Stimulated activated CD4-positive, alpha-beta T cell treated with anti-CD3 and anti-CD28 coated beads, Interleukin-15, amount 100 ng/mL, for 1 hour (primary cell): ENCODE results near the gene ZNF652.
A peak's percentile ranks its signal among the peaks of the same experiment; 100 is the strongest.
"Not testable (repeated sequence)": the region's sequence is repeated elsewhere in the genome, so short reads cannot be mapped to it uniquely, and the experiment has no call there.

Experiments
- DNase-seq, 2 donors: peaks; one replicate each; pipeline ENCODE4 v3.0.0-alpha.2; 2020; ENCODE audit warnings: low read depth in 1 of 2, low spot score in 1 of 2

Gene ZNF652

DNA sequence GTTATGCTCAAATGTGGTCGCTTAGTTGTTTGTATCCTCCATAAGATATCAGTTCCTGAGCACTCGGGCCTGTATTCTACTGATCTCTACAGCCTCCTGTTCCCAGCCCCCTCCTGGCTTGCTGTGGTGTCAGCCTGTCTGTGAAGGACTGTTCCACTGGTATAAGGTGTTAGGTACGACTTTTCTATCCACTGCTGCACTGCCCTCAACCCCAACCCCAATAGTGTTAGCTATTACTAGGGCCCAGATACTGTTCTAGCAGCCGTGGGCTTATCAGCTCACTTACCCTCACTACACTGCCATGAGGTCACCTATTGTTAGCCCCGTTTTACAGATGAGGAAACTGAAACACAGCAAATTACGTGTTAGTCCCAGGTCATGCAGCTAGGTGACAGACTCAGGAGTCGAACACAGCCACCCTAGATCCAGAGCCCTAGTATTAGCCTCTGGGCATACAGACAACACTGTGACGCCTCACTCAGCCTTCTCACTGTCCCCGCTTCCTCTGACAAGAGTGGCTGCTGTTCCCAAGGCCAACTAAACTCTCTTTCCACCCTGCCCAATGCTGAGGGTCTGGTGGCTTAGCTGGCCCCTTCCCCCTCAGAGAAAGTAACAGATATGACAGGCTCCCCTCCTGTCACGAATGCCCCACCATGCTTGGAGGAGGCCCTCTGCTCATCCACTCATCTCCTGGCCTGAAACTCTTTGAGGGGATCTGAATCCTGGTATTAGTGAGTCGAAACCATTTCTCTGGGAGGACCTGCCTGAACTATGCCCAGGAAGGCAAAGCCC is 25.6 kb upstream of the ZNF652 start:
- DNase-seq = no peak

DNA sequence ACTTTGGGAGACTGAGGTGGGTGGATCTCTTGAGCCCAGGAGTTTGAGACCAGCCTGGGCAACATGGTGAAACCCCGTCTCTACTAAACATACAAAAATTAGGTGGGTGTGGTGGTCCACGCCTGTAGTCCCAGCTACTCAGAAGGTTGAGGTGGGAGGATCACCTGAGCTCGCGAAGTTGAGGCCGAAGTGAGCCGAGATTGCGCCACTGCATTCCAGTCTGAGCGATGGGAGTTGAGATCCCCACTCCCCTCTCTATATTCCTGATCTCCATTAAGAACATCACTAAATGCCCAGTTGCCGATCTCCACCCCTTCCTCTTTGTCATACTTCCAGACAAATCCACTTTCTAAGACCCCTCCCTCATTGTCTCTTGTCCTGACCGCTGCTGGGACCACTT is 24.3 kb upstream of the ZNF652 start:
- no peak for DNase-seq

DNA sequence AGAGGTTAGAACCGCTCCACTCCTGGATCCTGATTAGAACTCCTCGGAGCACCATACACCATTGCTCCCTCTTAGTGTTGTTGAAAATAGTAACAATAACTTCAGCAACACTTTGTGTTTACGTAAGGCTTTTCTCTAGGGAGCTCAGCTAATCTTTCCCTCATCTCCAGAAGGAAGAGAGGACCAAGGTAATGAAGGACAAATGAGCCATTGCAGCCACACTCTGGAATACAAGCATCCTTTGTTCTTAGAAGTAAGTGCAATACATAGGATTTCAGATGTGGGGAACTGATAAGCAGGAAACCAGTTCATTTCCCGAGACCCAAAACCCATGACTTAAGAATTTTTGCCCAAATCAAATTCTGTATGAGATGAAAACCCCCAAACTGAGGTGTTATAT is 22.9 kb upstream of the ZNF652 start:
- no peak for DNase-seq

DNA sequence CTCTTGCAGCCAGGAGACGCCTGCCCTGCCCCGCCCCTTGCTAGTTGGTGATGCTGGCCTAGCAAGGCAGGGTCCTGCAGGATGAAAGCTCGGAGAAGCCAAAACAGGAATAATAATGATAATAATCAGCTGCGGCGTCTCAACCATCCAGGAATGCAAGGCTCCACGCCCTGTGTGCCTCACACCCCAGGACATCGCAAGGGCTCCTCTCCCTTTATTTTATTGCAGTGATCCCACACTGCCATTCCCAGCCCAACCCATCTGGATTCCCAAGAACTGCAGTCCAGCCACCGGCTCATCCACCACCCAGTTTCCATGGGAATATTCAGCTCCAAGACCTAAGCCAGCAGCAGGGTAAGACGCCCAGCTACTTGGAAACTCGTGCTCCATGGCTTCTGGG is 21.0 kb upstream of the ZNF652 start:
- no peak for DNase-seq

DNA sequence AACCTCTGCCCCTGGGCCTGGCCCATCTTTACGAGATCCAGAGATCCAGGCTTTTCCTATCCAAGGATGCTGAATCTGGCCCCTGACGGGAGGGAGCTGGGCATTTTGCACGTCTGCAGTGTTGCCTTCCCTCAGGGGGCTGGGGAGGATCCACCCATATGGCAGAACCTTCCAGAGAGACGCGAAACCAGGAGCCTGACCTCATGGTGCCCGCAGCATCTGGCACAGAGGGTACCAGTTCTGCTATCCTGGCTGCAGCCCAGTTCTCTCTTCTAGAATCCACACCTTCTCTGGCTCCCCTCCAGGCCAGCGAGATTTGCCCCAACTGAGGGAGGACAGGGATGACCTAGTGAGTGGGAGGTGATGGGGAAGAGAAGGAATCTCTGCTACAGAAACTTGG is 20.5 kb upstream of the ZNF652 start:
- no peak for DNase-seq

DNA sequence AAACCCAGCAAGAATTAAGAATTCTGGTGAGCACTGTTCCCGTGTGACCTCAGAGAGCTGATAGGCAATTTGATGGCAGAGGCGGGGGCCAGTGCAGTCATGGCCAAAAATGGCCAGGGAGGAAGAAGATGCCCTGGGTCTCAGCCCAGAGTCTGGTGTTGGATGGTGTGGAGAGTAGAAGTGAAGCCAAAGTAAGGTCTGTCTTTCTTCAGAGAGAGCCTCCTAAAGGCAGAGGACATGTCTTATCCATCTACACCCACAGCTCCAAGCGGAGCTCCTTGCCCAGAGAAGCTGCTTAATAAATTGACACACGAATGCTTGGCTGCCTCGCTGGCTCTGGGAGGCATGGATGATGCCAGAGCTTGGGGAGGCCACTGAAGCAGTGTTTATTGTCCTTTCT is 19.7 kb upstream of the ZNF652 start:
- no peak for DNase-seq

DNA sequence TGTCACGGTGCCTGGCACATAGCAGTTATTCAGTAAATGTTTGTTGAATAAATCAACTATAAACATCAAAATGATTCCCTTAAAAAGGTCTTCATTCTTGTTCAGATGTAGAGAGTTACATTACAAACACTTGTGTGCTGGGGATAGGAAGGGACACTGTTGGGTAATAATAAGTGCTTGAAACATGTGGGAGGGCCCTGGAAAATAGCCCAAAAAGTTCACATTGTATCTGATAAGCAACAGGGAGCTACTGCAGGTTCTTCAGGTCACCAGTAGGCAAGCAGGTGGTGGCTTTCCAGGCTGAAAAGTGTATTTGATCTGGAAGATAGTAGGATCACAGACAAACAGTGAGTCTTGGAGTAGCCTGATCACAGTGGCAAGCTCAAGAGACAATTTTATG is 19.0 kb upstream of the ZNF652 start:
- no peak for DNase-seq

DNA sequence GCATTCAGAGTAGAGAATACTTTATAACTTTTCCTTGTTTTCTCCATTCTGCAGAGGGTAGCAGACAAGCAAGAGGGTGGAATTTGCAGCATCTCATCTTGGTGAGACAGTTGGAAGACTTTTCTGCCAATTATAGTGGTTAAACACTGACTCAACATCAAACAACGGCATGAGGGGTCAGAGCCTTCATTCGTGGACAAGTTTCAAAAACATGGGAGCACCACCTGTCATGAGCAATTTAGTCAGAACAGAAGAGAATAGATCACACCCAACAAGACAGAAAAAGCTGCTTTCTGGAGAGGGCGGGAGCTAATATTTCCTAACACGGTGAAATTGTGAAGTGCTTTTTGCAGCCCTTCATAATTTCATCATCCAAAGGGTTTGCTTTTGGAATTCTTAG is 17.9 kb upstream of the ZNF652 start:
- no peak for DNase-seq

DNA sequence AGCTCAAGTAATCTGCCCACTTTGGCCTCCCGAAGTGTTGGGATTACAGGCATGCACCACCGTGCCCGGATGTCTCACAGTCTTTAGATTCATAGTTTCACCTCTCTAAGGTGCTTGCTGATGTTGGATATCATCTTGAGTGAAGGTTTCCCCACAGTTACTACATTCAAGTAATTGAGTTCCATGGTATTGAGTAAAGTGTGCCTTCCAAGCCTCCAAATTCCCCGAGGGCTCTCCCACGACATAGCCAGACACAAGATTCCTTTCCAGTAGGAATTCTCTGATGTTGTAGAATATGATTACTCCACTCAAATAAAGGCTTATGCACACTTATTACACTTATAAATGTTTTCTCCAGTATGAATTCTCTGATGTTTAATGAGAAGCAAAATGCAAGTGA is 16.3 kb upstream of the ZNF652 start:
- no peak for DNase-seq

DNA sequence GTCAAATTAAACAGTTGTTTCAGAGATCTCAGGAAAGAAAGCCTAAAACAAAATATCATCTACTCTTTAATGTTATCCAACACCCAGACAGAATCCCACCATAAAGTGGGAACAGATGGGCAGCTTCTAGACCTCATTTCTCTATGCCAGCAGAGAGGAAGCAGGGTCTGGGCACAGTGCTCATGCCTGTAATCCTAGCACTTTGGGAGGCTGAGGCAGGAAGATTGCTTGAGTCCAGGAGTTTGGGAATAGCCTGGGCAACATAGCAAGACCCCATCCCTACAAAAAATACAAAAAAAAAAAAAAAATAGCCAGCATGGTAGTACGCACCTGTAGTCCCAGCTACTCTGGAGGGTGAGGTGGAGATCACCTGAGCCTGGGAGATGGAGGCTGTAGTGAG is 13.5 kb upstream of the ZNF652 start:
- DNase-seq = no peak

DNA sequence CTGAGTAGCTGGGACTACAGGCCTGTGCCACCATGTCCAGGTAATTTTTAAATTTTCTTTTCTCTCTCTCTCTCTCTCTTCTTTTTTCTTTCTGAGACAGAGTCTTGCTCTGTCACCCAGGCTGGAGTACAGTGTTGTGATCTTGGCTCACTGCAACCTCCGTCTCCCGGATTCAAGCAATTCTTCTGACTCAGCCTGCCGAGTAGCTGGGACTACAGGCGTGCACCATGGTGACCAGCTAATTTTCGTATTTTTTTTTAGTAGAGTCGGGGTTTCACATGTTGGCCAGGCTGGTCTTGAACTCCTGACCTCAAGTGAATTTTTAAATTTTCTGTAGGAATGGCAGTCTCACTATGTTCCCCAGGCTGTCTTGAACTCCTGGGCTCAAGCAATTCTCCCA is 11.1 kb upstream of the ZNF652 start:
- DNase-seq = no peak

DNA sequence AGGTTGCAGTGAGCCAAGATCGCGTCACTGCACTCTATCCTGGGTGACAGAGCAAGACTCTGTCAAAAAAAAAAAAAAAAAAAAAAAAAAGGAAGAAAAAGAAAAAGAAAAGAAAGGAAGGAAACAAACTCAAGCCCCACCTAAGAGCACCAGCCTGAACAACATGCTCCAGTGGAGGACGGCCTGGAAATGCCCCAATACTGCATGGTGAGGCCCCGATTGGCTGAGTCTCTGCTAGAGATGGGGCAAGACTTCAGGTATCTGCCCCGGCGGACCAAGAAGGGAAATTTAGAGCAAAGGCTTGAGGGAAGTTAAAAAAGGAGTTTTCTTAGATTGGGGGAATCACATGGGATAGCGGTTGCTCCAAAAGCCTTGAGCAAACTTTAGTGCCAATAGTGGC is 10.4 kb upstream of the ZNF652 start:
- no peak for DNase-seq

DNA sequence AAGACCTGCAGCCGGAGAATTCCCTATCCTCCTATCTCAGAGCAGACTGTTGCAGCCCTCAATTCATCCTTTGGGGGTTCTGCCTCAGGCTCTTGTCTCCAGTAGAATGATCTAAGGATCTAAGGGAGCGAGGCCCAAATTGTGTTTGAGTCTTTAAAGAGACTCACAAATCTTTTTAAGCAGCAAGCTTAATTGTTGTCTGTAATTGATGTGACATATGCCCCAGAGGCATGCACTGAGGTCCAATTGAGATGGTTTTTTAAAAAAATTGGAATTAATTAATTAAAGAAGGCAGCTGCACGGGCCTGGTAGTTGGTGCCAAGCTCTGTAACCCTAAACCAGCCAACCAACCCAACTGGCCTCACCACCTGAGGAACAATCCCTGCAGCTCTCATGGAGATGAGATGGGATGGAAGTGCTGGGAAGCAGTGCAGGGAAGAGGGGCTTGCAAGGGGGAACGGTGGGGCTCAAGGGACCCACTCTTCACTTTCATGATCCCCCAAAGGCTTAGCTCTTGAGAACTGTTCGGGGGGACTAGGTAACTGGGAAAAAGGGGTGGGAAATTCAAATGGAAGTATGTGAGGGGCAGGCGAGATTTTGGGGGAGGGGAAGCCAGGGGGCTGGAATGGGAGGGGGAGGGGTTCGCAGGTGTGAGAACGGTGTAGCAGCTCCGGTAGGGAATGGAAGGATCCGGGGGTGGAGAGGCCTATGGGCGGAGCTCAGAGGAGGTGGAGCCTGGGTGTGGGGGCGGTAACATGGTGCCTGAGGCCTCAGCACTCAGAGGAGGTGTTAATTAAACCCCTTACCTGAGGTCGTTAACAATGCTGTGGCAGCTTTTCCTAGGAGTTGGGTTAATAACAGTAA is 9.2 kb upstream of the ZNF652 start:
- no peak for DNase-seq

DNA sequence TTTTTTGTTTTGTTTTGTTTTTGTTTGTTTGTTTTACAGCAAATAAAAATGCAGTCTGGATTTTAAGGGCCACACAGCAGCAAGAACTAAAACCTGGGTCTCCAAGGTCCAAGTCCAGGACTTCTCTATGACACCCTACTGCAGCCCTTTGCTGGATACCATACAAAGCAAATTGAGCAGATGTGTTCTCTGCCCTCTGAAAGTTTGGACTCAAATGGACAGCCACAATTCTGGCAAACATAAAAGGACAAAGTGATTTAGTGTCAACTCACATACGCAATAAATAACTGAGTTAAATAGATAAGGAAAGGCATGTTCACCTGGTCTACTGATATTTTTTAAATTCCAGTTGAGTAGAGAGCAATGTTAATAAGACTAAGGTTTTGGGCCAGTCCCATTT is 7.7 kb upstream of the ZNF652 start:
- DNase-seq = no peak

DNA sequence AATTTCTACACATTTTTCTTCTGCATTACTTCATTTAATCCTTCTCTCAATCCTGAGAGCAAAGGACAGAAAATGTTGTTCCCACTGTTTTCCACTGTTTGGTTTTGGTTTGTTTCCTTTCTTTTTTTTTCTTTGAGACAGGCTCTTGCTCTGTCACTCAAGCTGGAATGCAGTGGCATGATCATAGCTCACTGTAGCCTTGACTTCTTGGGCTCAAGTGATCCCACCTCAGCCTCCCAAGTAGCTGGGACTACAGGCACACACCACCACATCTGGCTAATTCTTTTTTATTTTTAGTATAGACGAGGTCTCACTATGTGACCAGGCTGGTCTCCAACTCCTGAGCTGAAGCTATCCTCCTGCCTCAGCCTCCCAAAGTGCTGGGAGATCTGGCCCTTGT is 7.0 kb upstream of the ZNF652 start:
- DNase-seq = no peak

DNA sequence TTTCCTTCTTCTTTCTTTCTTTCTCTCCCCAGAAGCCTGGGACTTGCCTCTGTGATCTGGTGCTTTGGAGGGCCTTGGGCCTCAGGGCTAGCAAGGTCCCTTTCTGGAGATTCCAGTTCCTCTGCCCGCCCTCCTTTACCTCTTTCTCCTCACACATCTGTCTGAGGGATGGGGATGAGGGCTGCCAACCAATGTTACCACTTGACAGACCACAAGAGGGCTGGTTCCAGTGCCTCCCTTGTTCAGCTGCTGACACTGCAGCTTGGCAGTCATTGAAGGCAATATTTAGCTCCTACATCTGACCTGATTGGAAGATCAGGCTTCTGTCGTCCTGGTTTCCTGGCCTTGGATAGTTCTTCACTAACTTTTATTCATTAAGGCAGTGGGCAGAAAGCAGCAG is 3.6 kb upstream of the ZNF652 start:
- DNase-seq = no peak

DNA sequence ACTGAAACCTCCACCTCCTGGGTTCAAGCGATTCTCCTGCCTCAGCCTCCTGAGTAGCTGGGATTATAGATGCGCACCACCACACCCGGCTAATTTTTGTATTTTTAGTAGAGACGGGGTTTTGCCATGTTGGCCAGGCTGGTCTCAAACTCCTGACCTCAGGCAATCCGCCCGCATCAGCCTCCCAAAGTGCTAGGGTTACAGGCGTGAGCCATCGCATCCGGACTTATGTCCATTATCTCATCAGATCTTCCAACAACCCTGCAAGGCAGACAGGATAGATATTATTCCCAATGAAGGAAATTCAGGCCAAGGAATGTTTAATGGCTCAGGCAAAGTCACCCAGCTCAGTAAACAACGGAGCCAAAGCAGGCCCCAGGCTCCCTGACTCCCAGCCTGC is 3.1 kb upstream of the ZNF652 start:
- not testable (repeated sequence) for DNase-seq

DNA sequence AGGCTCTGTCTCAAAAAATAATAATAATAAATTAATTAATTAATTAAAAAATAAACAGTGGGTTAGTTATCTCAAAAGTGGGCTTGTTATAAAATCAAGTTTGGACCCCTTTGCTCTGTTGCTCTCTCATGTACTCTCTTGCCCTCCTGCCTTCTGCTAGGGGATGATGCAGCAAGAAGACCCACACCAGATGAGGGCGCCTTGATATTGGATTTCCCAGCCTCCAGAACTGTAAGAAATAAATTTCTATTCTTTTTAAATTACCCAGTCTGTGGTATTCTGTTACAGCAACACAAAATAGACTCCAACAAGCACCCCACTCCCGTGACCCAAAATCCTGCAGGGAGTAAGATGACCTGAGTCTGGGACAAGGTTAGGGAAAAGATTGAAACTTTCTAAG is 2.1 kb upstream of the ZNF652 start:
- no peak for DNase-seq

DNA sequence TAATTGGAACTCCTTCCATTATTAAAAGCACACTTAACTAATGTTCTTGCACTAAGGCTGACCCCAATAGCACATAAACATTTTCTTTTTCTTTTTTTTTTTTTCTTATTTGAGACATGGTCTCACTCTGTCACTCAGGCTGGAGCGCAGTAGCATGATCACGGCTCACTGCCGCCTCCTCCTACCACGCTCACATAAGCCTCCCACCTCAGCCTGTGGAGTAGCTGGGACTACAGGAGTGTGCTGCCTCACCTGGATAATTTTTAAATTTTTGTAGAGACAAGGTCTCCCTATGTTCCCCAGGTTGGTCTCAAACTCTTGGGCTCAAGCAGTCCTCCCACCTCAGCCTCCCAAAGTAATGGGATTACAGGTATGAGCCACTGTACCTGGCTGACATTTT is 1.2 kb upstream of the ZNF652 start:
- DNase-seq = no peak

DNA sequence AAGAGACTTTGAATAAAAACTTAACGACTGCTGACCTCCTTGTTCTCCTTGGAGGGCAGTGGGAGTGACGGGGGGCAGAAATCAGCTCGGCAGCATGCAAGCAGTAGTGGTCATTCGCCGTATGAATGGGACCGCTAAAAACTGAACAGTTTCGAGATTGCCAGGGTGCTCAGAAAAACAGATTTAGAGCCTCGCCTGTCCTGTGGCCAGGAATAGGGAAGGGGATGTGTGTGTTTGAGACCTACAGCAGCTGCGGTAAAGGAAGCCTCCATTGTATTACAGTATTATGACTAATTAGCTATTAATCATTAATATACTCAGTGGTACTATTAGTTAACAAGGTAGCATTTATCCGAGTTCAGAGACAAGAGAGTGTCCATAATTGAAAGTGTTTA is 670 bp upstream of the ZNF652 start:
- no peak for DNase-seq

DNA sequence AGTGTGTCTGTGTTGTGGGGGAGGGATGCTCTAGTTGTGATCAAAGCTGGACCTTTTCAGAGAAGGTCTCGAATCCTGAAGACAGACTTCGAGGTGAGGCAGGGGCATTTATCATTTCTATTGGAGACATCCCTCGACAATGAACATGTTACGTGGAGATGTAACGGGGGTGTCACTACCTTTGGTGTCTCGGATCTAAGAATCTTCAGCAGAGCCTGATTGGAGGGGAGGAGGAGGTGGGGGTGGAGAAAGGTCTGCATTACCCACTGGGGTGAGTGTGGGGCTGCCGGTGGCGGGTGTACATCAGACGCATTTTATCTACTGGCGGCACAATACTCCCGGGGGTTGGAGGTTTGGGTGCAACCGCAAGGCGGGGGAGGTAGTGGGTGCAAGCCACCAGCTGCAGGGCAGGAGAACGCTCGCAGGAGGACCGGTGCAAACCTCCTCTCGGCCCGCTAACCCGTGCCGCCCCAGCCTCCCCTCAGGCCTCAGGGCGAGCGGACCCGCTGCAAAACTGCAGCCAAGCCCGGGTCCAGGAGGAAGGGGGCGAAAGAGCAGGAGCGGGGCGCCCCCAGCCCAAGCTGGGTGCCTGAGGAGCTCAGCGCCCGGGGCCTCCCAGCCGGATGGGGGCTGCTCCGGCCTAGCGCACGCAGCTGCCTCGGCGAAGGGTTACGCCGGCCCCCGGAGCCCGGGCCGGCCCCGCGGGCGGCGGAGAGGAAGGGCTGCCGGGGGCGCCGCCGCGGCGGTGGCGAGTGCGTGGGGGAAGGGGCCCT is 735 bp downstream of the ZNF652 start:
- peak; percentile 41 to 65 for DNase-seq

DNA sequence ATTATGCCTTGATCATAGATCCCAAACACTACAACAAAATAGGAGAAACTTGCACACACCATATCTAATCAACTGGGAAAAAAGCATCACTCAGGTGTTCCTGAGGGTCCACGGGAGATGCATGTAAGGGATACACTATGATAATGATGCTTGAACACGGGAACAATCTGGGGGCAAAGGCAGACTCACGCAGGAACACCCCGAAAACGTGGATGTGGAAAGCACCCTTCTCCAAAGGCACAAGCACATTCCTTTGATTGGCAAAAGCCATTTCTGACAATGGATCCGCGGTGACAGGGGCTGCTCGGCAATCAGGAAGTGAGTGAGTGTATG is 1.3 kb downstream of the ZNF652 start:
- no peak for DNase-seq
